Spleen (tissue), 11 donors: ENCODE results near the gene AGBL1. TPM values are rescaled to one million over a fixed set of nuclear protein-coding genes. Genes with fewer than 3 reads are reported as not detected.

Source experiments
- DNase-seq: peaks from one replicate; pipeline ENCODE4 v3.0.0-alpha.2; 2020
- H3K27ac ChIP-seq, 8 donors: fragments of 200-600 bp; sonication (generic) in 7 of 8; 1 replicate in 4 of 8; 2 replicates in 4 of 8; pipeline versions ENCODE4 v1.5.0 to v1.8.0; 2016 to 2021; ENCODE audit warnings: inconsistent platforms in 4 of 8, mild to moderate bottlenecking in 4 of 8, moderate library complexity in 1 of 8
- H3K27me3 ChIP-seq, 7 donors: fragments of 200-600 bp; sonication (generic) in 6 of 7; replicated peaks in 1 of 7; 1 replicate in 4 of 7; 2 replicates in 3 of 7; pipeline versions ENCODE4 v1.5.0 to v1.8.0; 2016 to 2021; ENCODE audit warnings: inconsistent platforms in 3 of 7, mild to moderate bottlenecking in 1 of 7
- H3K36me3 ChIP-seq, 6 donors: fragments of 200-600 bp; sonication (generic) in 5 of 6; 1 replicate in 4 of 6; 2 replicates in 2 of 6; pipeline versions ENCODE4 v1.5.0 to v1.8.0; 2016 to 2021; ENCODE audit warnings: inconsistent platforms in 2 of 6
- H3K4me1 ChIP-seq, 6 donors: fragments of 200-600 bp; sonication (generic) in 5 of 6; 1 replicate in 3 of 6; 2 replicates in 3 of 6; pipeline versions ENCODE4 v1.5.0 to v1.8.0; 2016 to 2021; ENCODE audit warnings: inconsistent platforms in 3 of 6
- H3K4me3 ChIP-seq, 8 donors: fragments of 200-600 bp; sonication (generic) in 7 of 8; 1 replicate in 4 of 8; 2 replicates in 4 of 8; pipeline versions ENCODE4 v1.5.0 to v1.8.0; 2016 to 2021; ENCODE audit warnings: inconsistent platforms in 4 of 8, mild to moderate bottlenecking in 4 of 8, moderate library complexity in 2 of 8
- H3K9me3 ChIP-seq, 8 donors: fragments of 200-600 bp; sonication (generic) in 7 of 8; 1 replicate in 4 of 8; 2 replicates in 4 of 8; pipeline versions ENCODE4 v1.5.0 to v1.8.0; 2016 to 2021; ENCODE audit warnings: inconsistent platforms in 4 of 8
- CTCF ChIP-seq, 11 experiments: fragments of 200-600 bp in 7 of 11; fragments of 450-650 bp in 4 of 11; sonication (generic) in 4 of 11; IDR thresholded peaks in 8 of 11; conservative IDR thresholded peaks in 3 of 11; 1 replicate in 7 of 11; 2 replicates in 4 of 11; pipeline versions ENCODE4 v1.4.0 to v1.8.0; 2016 to 2021; ENCODE audit warnings: antibody characterized with exemption in 11 of 11, inconsistent platforms in 4 of 11, mild to moderate bottlenecking in 1 of 11
- POLR2A ChIP-seq, 3 donors: fragments of 450-650 bp; IDR thresholded peaks; one replicate each; pipeline ENCODE4 v1.5.1; 2017; ENCODE audit warnings: antibody characterized with exemption in 3 of 3, mild to moderate bottlenecking in 1 of 3
- POLR2AphosphoS5 ChIP-seq, 3 donors: sonication (generic); formaldehyde crosslinking; IDR thresholded peaks; one replicate each; pipeline ENCODE4 v1.5.1; 2017; ENCODE audit warnings: antibody characterized with exemption in 3 of 3
- WGBS, 5 donors: extraction: QIAGEN DNeasy Blood & Tissue Kit in 3 of 5; methylation state at CpG; one replicate each; pipeline versions ENCODE4 v1.1.5 to v1.1.7; 2013 to 2018; 5-methylcytosine and 5-hydroxymethylcytosine counted together
- intact Hi-C: fragments of 100-400 bp; cut with DNase I; formaldehyde crosslinking; loops from one replicate; pipeline ENCODE4 v1.15.0; 2023; ENCODE audit warnings: low total_unique reads
- polyA plus RNA-seq, 3 donors: library from polyadenylated mRNA; stranded (reverse); fragments of 200-250 nt; gene quantifications; one replicate each; pipeline ENCODE4 v1.2.1, GENCODE V29; 2013
- total RNA-seq, 7 donors: library from RNA; depleted of rRNA in 3 of 7; stranded (reverse); fragments of >200 nt in 3 of 7; fragmentation: NEBNext Ultra II Directional in 4 of 7; extraction: Animal tissue kit (Norgen Biotek cat#: 25700) in 4 of 7; gene quantifications; one replicate each; pipeline versions ENCODE4 v1.1.0 to v1.2.1, GENCODE V29; 2016 to 2021
- donor health status: healthy with polysubstance abuse.
- donor health status: DM: no; HTN: no; CAD: no; lungs with moderate emphysema.
- donor health status: DM: no; HTN: no; CAD: no.
- donor health status: Bipolar disorder and iron deficiency.
- donor health status: healthy.
- donor health status: DM: no; HTN: no; CAD: no.
- donor health status: DM: yes; HTN: yes; CAD: no.

AGBL1 gene
- total and polyA plus RNA-seq, 10 donors = not detected

- H3K4me1 ChIP-seq = no peaks in the 10 kb centered on the region
- DNase-seq = no peak
- 30 to 59% (median 49%) methylated on average over 5 to 6 of the region's 6 CpGs for WGBS, 5 donors
- H3K27ac ChIP-seq = no peak overlapping the region
- H3K27me3 ChIP-seq = no peaks in the 10 kb centered on the region
- H3K9me3 ChIP-seq = no peaks in the 10 kb centered on the region
- intact Hi-C loops = no loop called here
- H3K4me3 ChIP-seq = no peak overlapping the region
- peak in 8 of 11 experiments; percentile 12 to 32 (median 25) for TF ChIP-seq CTCF (IDR thresholded peaks at IDR 0.05 in 8 of 11, conservative IDR thresholded peaks at IDR 0.05 in 3 of 11)
- no peak for TF ChIP-seq POLR2A (IDR thresholded peaks at IDR 0.05)
- H3K36me3 ChIP-seq = no peaks in the 10 kb centered on the region
Measured at GRCh38 chr15:86624261-86625036, 544.8 kb downstream of the AGBL1 start.

GRCh38 chr15:86629409-86630356 lies 550.0 kb downstream of the AGBL1 start:
- DNase-seq = no peak
- H3K4me1 ChIP-seq = no peaks in the 10 kb centered on the region
- H3K27ac ChIP-seq = no peak overlapping the region
- WGBS, 5 donors = 81 to 87% (median 84%) methylated on average over 7 of the region's 7 CpGs
- H3K9me3 ChIP-seq = no peaks in the 10 kb centered on the region
- H3K36me3 ChIP-seq = no peaks in the 10 kb centered on the region
- H3K4me3 ChIP-seq = no peak overlapping the region
- H3K27me3 ChIP-seq = no peaks in the 10 kb centered on the region
- intact Hi-C loops = no loop called here
- no peak for TF ChIP-seq CTCF (IDR thresholded peaks at IDR 0.05 in 8 of 11, conservative IDR thresholded peaks at IDR 0.05 in 3 of 11)
- TF ChIP-seq POLR2A (IDR thresholded peaks at IDR 0.05) = no peak
- no peak for TF ChIP-seq POLR2AphosphoS5 (IDR thresholded peaks at IDR 0.05)

GRCh38 chr15:86630946-86631345 lies 551.3 kb downstream of the AGBL1 start:
- intact Hi-C loops = no loop called here
- no peaks in the 10 kb centered on the region for H3K36me3 ChIP-seq
- WGBS, 5 donors = 62 to 69% (median 66%) methylated on average over 5 of the region's 5 CpGs

More at GRCh38 chr15:86630946-86631345, 551.3 kb downstream of the AGBL1 start:
- no peak overlapping the region for H3K27ac ChIP-seq
- H3K27me3 ChIP-seq = no peaks in the 10 kb centered on the region
- no peak for DNase-seq
- no peak overlapping the region for H3K4me3 ChIP-seq
- no peaks in the 10 kb centered on the region for H3K4me1 ChIP-seq
- no peak for TF ChIP-seq POLR2AphosphoS5 (IDR thresholded peaks at IDR 0.05)
- TF ChIP-seq POLR2A (IDR thresholded peaks at IDR 0.05) = no peak
- no peak for TF ChIP-seq CTCF (IDR thresholded peaks at IDR 0.05 in 8 of 11, conservative IDR thresholded peaks at IDR 0.05 in 3 of 11)
- no peaks in the 10 kb centered on the region for H3K9me3 ChIP-seq
